Ovary (tissue), 9 donors: Measurements from ENCODE around the gene IL1RN. TPM values are rescaled to one million over a fixed set of nuclear protein-coding genes. Genes with fewer than 3 reads are reported as not detected.

Experiments used
- DNase-seq, 5 donors: peaks; one replicate each; pipeline ENCODE4 v3.0.0-alpha.2; 2019 to 2020
- H3K27ac ChIP-seq, 2 donors: fragments of 200-600 bp; one replicate each; pipeline versions ENCODE4 v1.5.1 to v1.8.0; 2019 to 2022
- H3K27me3 ChIP-seq: fragments of 200-600 bp; one replicate; pipeline ENCODE4 v1.8.0; 2022
- H3K36me3 ChIP-seq: fragments of 200-600 bp; sonication (generic); one replicate; pipeline ENCODE4 v1.5.1; 2019
- H3K4me1 ChIP-seq: one replicate; pipeline ENCODE4 v1.8.1; 2013; ENCODE audit warnings: mild to moderate bottlenecking, moderate library complexity; ENCODE audit not compliant: insufficient read depth
- H3K4me3 ChIP-seq: fragments of 200-600 bp; sonication (generic); one replicate; pipeline ENCODE4 v1.5.1; 2017
- H3K9me3 ChIP-seq, 2 donors: fragments of 200-600 bp in 1 of 2; sonication (generic) in 1 of 2; one replicate each; pipeline versions ENCODE4 v1.5.1 to v1.8.1; 2013 to 2019; ENCODE audit warnings: mild to moderate bottlenecking in 1 of 2, moderate library complexity in 1 of 2
- CTCF ChIP-seq, 3 donors: fragments of 450-650 bp in 2 of 3; fragments of 200-600 bp in 1 of 3; IDR thresholded peaks; one replicate each; pipeline versions ENCODE4 v1.5.1 to v1.8.0; 2016 to 2022; ENCODE audit warnings: antibody characterized with exemption in 3 of 3, mild to moderate bottlenecking in 1 of 3
- EP300 ChIP-seq: sonication (generic); formaldehyde crosslinking; IDR thresholded peaks from one replicate; pipeline ENCODE4 v1.6.1; 2017; ENCODE audit warnings: antibody characterized with exemption
- POLR2A ChIP-seq: fragments of 450-650 bp; IDR thresholded peaks from one replicate; pipeline ENCODE4 v1.6.1; 2017; ENCODE audit warnings: antibody characterized with exemption, mild to moderate bottlenecking, moderate library complexity
- WGBS, 3 donors: extraction: QIAGEN DNeasy Blood & Tissue Kit in 1 of 3; methylation state at CpG; one replicate each; pipeline versions ENCODE4 v1.1.5 to v1.1.7; 2013 to 2017; 5-methylcytosine and 5-hydroxymethylcytosine counted together
- intact Hi-C, 4 donors: fragments of 100-400 bp; cut with DNase I; formaldehyde crosslinking; loops; one replicate each; pipeline versions ENCODE4 v1.11.0 to v1.15.1; 2022 to 2023
- polyA plus RNA-seq, 2 donors: library from polyadenylated mRNA; stranded (reverse); fragments of 200-250 nt in 1 of 2; fragments of 350-450 nt in 1 of 2; fragmentation: Illumina TruSeq in 1 of 2; extraction: RNeasy Lipid Tissue Mini Kit (QIAGEN cat#74804) in 1 of 2; gene quantifications; one replicate each; pipeline ENCODE4 v1.2.3, GENCODE V29; 2013 to 2014
- total RNA-seq, 7 donors: library from RNA; depleted of rRNA in 2 of 7; stranded (reverse); fragments of >200 nt in 2 of 7; fragmentation: NEBNext Ultra II Directional in 3 of 7; extraction: Animal tissue kit (Norgen Biotek cat#: 25700) in 3 of 7; gene quantifications; one replicate each; pipeline versions ENCODE4 v1.1.0 to v1.2.4, GENCODE V29; 2016 to 2023
- donor health status: DM: no; HTN: no; CAD: no; lungs with moderate emphysema.
- donor health status: DM: no; HTN: no; CAD: no.
- donor health status: Bipolar disorder and iron deficiency.
- donor health status: DM: yes; HTN: yes; CAD: no.
- donor health status: DM: no; HTN: no; CAD: no.
- donor health status: DM: yes; HTN: yes; CAD: no.

The IL1RN gene
- total and polyA plus RNA-seq, 9 donors = 0.29 to 7.9 (median 0.56) TPM; not detected in 1

GRCh38 chr2:113124984-113125855 is 2.2 kb upstream of the IL1RN start:
- H3K36me3 ChIP-seq = no peaks in the 10 kb centered on the region
- H3K4me3 ChIP-seq = no peak overlapping the region
- intact Hi-C loops = no loop called here
- H3K4me1 ChIP-seq = no peaks in the 10 kb centered on the region
- no peaks in the 10 kb centered on the region for H3K27me3 ChIP-seq
- no peak for DNase-seq
- 61 to 70% (median 64%) methylated on average over 6 of the region's 6 CpGs for WGBS, 3 donors
- no peak for TF ChIP-seq EP300
- TF ChIP-seq CTCF (IDR thresholded peaks at IDR 0.05) = no peak
- TF ChIP-seq POLR2A = no peak
- H3K27ac ChIP-seq = no peak overlapping the region
- no peaks in the 10 kb centered on the region for H3K9me3 ChIP-seq

GRCh38 chr2:113127646-113128570 is 510 bp downstream of the IL1RN start:
- no peak for DNase-seq
- WGBS, 3 donors = 68 to 78% (median 72%) methylated on average over 15 of the region's 15 CpGs
- Histone ChIP-seq H3K4me3 (no peak overlapping the region), H3K27ac (no peak overlapping the region), H3K27me3 (no peaks in the 10 kb centered on the region), H3K9me3 (no peaks in the 10 kb centered on the region), H3K4me1 (no peaks in the 10 kb centered on the region), H3K36me3 (no peaks in the 10 kb centered on the region)
- intact Hi-C loops = no loop called here
- TF ChIP-seq EP300 (no peak), POLR2A (no peak), CTCF (IDR thresholded peaks at IDR 0.05) (no peak)

GRCh38 chr2:113129519-113130078 is 2.2 kb downstream of the IL1RN start:
- intact Hi-C loops = loop anchor here (10.0 kb wide), 2 partner anchors 235 to 245 kb away; no protein-coding TSS in a partner anchor
- no peak for DNase-seq
- WGBS, 3 donors = 30 to 89% (median 71%) methylated on average over 2 of the region's 2 CpGs

More at GRCh38 chr2:113129519-113130078, 2.2 kb downstream of the IL1RN start:
- H3K27ac ChIP-seq = no peak overlapping the region
- H3K36me3 ChIP-seq = no peaks in the 10 kb centered on the region
- H3K27me3 ChIP-seq = no peaks in the 10 kb centered on the region
- no peaks in the 10 kb centered on the region for H3K9me3 ChIP-seq
- TF ChIP-seq POLR2A = no peak
- TF ChIP-seq CTCF (IDR thresholded peaks at IDR 0.05) = no peak
- TF ChIP-seq EP300 = no peak
- no peak overlapping the region for H3K4me3 ChIP-seq
- H3K4me1 ChIP-seq = no peaks in the 10 kb centered on the region
